ENCODE results near the gene PRDX6.

- TF ChIP-seq, protein P1, sequence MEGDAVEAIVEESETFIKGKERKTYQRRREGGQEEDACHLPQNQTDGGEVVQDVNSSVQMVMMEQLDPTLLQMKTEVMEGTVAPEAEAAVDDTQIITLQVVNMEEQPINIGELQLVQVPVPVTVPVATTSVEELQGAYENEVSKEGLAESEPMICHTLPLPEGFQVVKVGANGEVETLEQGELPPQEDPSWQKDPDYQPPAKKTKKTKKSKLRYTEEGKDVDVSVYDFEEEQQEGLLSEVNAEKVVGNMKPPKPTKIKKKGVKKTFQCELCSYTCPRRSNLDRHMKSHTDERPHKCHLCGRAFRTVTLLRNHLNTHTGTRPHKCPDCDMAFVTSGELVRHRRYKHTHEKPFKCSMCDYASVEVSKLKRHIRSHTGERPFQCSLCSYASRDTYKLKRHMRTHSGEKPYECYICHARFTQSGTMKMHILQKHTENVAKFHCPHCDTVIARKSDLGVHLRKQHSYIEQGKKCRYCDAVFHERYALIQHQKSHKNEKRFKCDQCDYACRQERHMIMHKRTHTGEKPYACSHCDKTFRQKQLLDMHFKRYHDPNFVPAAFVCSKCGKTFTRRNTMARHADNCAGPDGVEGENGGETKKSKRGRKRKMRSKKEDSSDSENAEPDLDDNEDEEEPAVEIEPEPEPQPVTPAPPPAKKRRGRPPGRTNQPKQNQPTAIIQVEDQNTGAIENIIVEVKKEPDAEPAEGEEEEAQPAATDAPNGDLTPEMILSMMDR (conservative IDR thresholded peaks at IDR 0.05; ENCODE audit: low read depth, low read length) = no peak
- no peak for TF ChIP-seq EZH2 (IDR thresholded peaks at IDR 0.05; ENCODE audit: borderline replicate concordance, low read depth, low read length, poor library complexity, severe bottlenecking)
Observed at GRCh38 chr1:173476665-173477285, 360 bp upstream of the PRDX6 start.
